ENCODE data around the gene ENAH.

GRCh38 chr1:225695578-225696337, 42.8 kb upstream of the ENAH start:
- no peak for TF ChIP-seq CTCF (IDR thresholded peaks at IDR 0.05; ENCODE audit: low read length)
- TF ChIP-seq EZH2 (optimal IDR thresholded peaks at IDR 0.05; ENCODE audit: low read depth, low read length) = no peak
